Kidney (tissue), 14 donors: Measurements from ENCODE around the gene KCNQ2. TPM values are rescaled to one million over a fixed set of nuclear protein-coding genes. Genes with fewer than 3 reads are reported as not detected.

Source experiments
- DNase-seq, 5 donors: peaks; one replicate each; pipeline ENCODE4 v3.0.0-alpha.2; 2013 to 2020
- FAIRE-seq: peaks from 2 replicates; lab custom pipeline; 2012; peaks lifted over from hg19 to GRCh38; lab: Jason Lieb, UNC
- H3K27ac ChIP-seq, 2 donors: one replicate each; pipeline ENCODE4 v1.7.0; 2013; ENCODE audit warnings: low read depth in 2 of 2, low read length in 2 of 2, inconsistent platforms in 1 of 2
- H3K27me3 ChIP-seq: one replicate; pipeline ENCODE4 v1.7.1; 2013; ENCODE audit warnings: low read length, inconsistent platforms; ENCODE audit not compliant: control insufficient read depth, insufficient read depth
- H3K36me3 ChIP-seq, 3 donors: one replicate each; pipeline versions ENCODE4 v1.7.0 to v1.7.1; 2013; ENCODE audit warnings: low read length in 3 of 3, control low read depth in 1 of 3, inconsistent platforms in 1 of 3; ENCODE audit not compliant: insufficient read depth in 3 of 3, control insufficient read depth in 2 of 3
- H3K4me1 ChIP-seq, 3 donors: one replicate each; pipeline versions ENCODE4 v1.7.0 to v1.7.1; 2013; ENCODE audit warnings: low read length in 3 of 3, inconsistent platforms in 1 of 3, low read depth in 1 of 3; ENCODE audit not compliant: control insufficient read depth in 2 of 3, insufficient read depth in 2 of 3
- H3K4me3 ChIP-seq, 3 donors: one replicate each; pipeline versions ENCODE4 v1.7.0 to v1.8.1; 2013; ENCODE audit warnings: low read length in 3 of 3, control low read depth in 1 of 3, inconsistent platforms in 1 of 3
- H3K9ac ChIP-seq, 3 donors: one replicate each; pipeline versions ENCODE4 v1.7.0 to v1.7.1; 2013; ENCODE audit warnings: low read length in 3 of 3, control low read depth in 1 of 3, inconsistent platforms in 1 of 3
- H3K9me3 ChIP-seq, 3 donors: one replicate each; pipeline versions ENCODE4 v1.7.0 to v1.7.1; 2013; ENCODE audit warnings: low read length in 3 of 3, control low read depth in 1 of 3, inconsistent platforms in 1 of 3; ENCODE audit not compliant: control insufficient read depth in 2 of 3, insufficient read depth in 1 of 3
- CTCF ChIP-seq: IDR thresholded peaks from 3 replicates; pipeline ENCODE4 v1.5.1; 2012; ENCODE audit warnings: mild to moderate bottlenecking, moderate library complexity, borderline replicate concordance; ENCODE audit not compliant: insufficient read depth; ENCODE audit errors: extremely low read depth
- intact Hi-C: fragments of 100-400 bp; cut with DNase I; formaldehyde crosslinking; loops from one replicate; pipeline ENCODE4 v1.11.1; 2022
- polyA plus RNA-seq: library from polyadenylated mRNA; stranded (reverse); fragments of 350-450 nt; fragmentation: Illumina TruSeq; extraction: RNeasy Lipid Tissue Mini Kit (QIAGEN cat#74804); gene quantifications from one replicate; pipeline ENCODE4 v1.2.3, GENCODE V29; 2014; ENCODE audit warnings: low read depth, low replicate concordance; ENCODE audit not compliant: insufficient read depth
- total RNA-seq: library from RNA; stranded (reverse); fragmentation: NEBNext Ultra II Directional; extraction: Animal tissue kit (Norgen Biotek cat#: 25700); gene quantifications from one replicate; pipeline ENCODE4 v1.2.1, GENCODE V29; 2021
- donor health status: control.
- donor health status: control.
- donor health status: control.
- donor health status: control.
- donor health status: control.
- donor health status: DM: yes; HTN: yes; CAD: no.
- donor health status: Normal renal cell carcinoma (clear cell type).

KCNQ2 gene
- total and polyA plus RNA-seq, 2 donors from 2014 or later, result 2.2 TPM; not detected in 1

- FAIRE-seq (no peak), DNase-seq (no peak)
- Histone ChIP-seq H3K9ac (no peak overlapping the region), H3K27ac (no peak overlapping the region), H3K9me3 (peaks cover 0 to 11% (median 7%) of the 10 kb centered on the region in 3 donors), H3K36me3 (no peaks in the 10 kb centered on the region), H3K4me3 (no peak overlapping the region), H3K4me1 (no peaks in the 10 kb centered on the region), H3K27me3 (no peaks in the 10 kb centered on the region)
- intact Hi-C loops, result no loop called here
- no peak for TF ChIP-seq CTCF
Measured at GRCh38 chr20:63387917-63388316, 84.5 kb downstream of the KCNQ2 start.

- Histone ChIP-seq H3K27me3 (no peaks in the 10 kb centered on the region), H3K4me1 (no peaks in the 10 kb centered on the region), H3K36me3 (no peaks in the 10 kb centered on the region), H3K4me3 (no peak overlapping the region), H3K9ac (no peak overlapping the region), H3K9me3 (peaks cover 0 to 11% (median 7%) of the 10 kb centered on the region in 3 donors), H3K27ac (no peak overlapping the region)
- no peak for FAIRE-seq
- DNase-seq, result no peak
- intact Hi-C loops, result no loop called here
- no peak for TF ChIP-seq CTCF
Measured at GRCh38 chr20:63387393-63387792, 85.1 kb downstream of the KCNQ2 start.

- no peak for TF ChIP-seq CTCF
- Histone ChIP-seq H3K36me3 (no peaks in the 10 kb centered on the region), H3K27ac (no peak overlapping the region), H3K4me3 (no peak overlapping the region), H3K27me3 (no peaks in the 10 kb centered on the region), H3K9me3 (peaks cover 0 to 11% (median 7%) of the 10 kb centered on the region in 3 donors), H3K4me1 (no peaks in the 10 kb centered on the region), H3K9ac (no peak overlapping the region)
- no peak for DNase-seq
- no peak for FAIRE-seq
- intact Hi-C loops, result no loop called here
Measured at GRCh38 chr20:63386491-63386890, 86.0 kb downstream of the KCNQ2 start.

GRCh38 chr20:63385819-63386218 is 86.6 kb downstream of the KCNQ2 start:
- no peak for FAIRE-seq
- no peak for DNase-seq
- TF ChIP-seq CTCF, result no peak

More at GRCh38 chr20:63385819-63386218, 86.6 kb downstream of the KCNQ2 start:
- Histone ChIP-seq H3K27me3 (no peaks in the 10 kb centered on the region), H3K9me3 (peaks cover 0 to 9% (median 7%) of the 10 kb centered on the region in 3 donors), H3K9ac (no peak overlapping the region), H3K4me1 (no peaks in the 10 kb centered on the region), H3K4me3 (no peak overlapping the region), H3K36me3 (no peaks in the 10 kb centered on the region), H3K27ac (no peak overlapping the region)
- intact Hi-C loops, result no loop called here
